ENCODE data around the gene TMEM163.

The TMEM163 gene

GRCh38 chr2:134435936-134436335 lies 282.9 kb downstream of the TMEM163 start:
- DNase-seq (ENCODE audit: low spot score), result no peak

GRCh38 chr2:134435505-134435904 lies 283.3 kb downstream of the TMEM163 start:
- no peak for DNase-seq (ENCODE audit: low spot score)

- DNase-seq (ENCODE audit: low spot score), result no peak
Measured at GRCh38 chr2:134433979-134434378, 284.8 kb downstream of the TMEM163 start.

- no peak for DNase-seq (ENCODE audit: low spot score)
Measured at GRCh38 chr2:134433469-134433868, 285.3 kb downstream of the TMEM163 start.

- no peak for DNase-seq (ENCODE audit: low spot score)
Measured at GRCh38 chr2:134432435-134432883, 286.3 kb downstream of the TMEM163 start.

DNA sequence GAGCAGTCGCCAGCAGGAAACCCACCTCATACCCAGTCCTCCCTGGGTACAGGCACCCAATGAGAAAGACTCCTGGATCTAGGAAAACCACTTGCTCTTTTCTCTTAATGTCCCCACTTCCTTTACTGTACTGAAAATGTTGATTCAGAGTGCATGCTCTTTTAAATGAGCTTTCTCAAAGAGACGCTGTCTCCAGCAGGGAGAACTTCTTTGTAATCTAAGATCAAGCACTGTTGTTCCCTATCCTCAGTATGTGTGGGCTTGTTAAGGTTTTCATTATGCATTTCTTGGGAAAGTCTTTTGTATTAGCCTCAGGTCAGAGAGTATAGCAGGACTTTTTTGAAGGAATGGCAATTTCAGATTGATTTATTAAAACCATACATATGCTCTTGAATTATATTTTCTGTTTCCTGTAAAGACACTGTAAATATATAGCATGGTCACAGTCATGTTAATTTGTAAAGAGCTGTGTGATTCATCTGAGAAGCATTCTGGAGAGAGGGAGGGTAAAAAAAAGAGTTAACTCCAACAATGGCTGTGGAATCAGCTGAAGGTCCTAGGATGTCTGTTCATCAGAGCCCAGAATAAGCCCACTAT lies 286.9 kb downstream of the TMEM163 start:
- no peak for DNase-seq (ENCODE audit: low spot score)

GRCh38 chr2:134429886-134430285 lies 288.9 kb downstream of the TMEM163 start:
- no peak for DNase-seq (ENCODE audit: low spot score)

- DNase-seq (ENCODE audit: low spot score), result no peak
Measured at GRCh38 chr2:134426721-134427120, 292.1 kb downstream of the TMEM163 start.

DNA sequence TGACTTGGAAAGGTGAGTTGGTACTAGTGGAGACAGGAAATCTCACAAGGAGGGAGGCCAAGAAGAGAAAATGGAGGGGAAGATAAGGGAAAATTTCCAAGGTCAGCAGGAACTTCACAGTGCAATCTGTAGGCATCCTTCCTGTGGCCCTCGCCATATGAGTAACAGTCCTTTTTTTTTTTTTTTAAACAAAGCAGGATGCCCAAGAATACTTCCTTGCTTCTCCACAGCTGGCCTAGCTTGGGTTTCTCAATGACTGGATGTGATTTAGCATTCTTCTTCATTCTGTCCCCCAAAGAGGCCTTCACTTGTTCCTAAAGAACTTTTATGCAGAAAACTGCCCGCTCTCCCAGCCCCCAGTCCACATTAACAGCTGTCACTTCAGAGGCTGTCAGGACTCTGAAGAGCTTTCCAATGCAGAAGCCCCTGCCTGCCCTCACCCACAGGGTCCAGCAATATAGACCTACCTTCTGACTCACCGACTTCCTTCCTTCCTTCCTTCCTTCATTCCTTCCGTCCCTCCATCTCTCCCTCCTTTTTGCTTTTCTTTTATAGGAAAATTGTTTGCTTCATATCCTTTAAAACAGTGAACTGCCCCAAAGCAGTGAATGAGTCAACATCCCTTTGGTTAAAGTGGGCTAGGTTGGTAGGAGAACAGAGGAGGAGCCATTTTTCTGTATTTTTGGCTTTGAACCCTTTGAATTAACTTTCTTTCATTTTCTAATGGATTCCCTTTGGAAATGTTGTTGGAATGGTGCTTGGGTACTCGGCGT lies 292.9 kb downstream of the TMEM163 start:
- DNase-seq (ENCODE audit: low spot score), result peak; percentile 63

DNA sequence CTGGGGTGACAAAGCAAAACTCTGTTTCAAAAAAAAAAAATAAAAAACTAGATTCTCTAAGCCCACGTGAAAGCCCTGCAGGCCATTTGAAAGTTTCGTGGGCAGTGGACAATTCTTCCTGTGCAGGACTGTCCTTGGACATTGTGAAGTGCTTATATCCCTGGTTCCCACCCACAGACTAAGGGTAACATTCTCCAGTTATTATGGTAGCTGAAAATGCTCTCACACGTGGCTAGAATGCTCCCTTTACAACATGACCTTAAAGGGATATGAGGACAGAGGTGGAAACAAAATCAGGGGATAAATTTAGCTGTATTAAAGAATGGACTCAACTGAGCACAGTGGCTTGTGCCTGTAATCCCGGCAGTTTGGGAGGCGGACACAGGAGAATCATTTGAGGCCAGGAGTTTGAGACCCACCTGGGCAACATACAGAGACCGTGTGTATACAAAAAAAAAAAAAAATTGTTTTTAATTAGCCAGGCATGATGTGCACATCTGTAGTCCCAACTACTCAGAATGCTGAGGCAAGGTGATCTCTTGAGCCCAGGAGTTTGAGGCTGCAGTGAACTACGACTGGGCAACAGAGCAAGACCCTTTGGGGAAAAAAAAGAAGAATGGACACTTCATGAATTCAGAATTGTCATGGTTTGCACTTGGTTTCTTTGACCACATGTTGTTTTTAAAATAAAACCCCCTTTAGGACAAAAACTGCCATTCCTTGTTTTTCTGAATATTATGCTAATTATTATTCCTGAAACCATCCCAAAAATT lies 297.1 kb downstream of the TMEM163 start:
- no peak for DNase-seq (ENCODE audit: low spot score)

DNA sequence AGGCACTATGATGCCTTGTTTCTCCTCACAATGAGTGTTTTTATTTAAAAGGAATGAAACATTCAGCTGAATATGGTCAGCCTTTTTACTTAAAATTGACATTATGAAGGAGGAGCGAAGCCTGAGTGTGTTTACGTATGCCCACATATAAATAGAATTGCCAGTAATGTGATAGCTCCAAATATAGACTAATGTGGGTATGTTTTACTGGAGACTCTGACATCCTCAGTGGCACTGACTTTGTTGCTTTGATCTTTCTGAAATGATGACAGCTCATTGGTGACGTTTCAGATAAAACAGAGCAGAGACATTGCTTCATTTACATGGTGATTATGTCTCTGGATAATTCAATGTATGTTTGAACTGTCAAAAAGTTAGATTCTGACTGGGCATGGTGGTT lies 297.9 kb downstream of the TMEM163 start:
- no peak for DNase-seq (ENCODE audit: low spot score)

DNA sequence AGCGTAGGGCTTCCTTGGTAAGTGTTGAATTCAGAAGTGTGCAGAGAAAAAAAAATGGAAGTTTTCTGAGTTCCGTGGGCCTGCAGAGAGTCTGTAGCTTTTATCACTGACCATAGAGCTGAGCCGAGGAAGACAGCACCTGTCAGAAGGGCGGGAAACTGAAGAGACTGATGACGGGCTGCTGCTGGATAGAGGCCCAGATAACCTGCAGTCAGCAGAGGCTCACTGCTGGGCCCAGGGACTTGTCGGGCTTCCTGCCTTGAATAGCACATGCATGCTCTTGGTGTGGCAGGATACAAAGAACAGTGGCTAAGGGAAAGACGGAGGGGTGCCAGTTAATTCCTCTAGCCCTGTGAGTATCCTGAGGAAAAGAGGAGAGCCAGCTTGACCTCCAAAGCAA lies 298.5 kb downstream of the TMEM163 start:
- DNase-seq (ENCODE audit: low spot score), result no peak

DNA sequence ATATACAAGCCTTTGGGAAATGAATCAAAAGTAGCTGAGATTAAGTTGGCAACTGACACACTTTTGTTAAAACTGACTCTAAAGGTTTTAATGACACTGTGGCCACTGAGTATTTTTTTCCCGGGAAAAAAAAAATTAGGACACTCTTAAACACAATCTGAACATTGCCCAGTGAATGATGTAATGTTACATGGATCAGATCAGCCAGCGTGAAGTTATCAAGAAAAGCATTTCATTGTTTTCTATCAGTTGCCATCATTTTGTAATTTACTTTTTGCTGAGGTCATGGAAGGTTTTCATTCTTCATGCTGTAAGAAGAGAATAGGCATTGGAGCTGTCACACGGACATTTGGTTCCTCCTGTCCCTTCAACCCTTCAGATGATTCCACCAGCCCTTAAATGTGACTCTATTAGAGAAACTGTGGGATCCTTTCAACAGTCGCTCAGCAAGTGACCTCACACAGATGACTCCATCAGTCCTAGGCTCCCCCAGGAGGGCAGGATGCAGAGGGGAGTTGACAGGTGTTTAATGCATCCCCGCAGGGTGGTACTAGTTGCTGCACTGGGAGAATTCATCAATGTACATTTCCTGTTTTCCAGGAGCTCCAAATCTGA lies 300.7 kb downstream of the TMEM163 start:
- no peak for DNase-seq (ENCODE audit: low spot score)

DNA sequence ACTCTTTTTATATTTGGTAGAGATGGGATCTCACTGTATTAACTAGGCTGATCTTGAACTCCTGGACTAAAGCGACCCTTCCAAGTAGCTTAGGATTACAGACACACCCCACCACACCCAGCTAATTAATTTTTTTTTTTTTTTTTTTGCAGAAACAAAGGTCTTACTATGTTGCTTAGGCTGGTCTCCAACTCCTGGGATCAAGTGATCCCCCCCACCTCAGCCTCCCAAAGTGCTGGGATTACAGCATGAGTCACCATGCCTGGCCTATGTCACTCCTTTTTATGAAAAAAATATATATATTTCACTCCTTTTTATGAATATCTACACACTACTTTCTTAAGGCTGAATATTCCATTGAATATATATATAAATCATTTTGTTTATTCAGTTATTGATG lies 302.2 kb downstream of the TMEM163 start:
- DNase-seq (ENCODE audit: low spot score), result no peak

DNA sequence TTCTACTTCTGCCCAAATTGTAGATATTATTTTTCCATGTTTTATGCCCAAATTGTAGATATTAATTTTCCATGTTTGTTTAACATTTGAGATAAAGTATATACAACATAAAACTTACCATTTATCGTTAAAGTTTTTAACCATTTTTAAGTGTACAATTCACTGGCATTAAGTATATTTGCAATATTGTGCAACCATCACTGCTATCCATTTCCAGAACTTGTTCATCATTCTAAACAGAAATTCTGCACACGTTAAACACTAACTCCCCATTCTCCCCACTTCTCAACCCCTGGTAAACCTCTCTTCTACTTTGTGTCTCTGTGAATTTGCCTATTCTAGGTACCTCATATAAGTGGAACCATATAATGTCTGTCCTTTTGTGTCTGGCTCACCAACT lies 302.8 kb downstream of the TMEM163 start:
- no peak for DNase-seq (ENCODE audit: low spot score)

- no peak for DNase-seq (ENCODE audit: low spot score)
Measured at GRCh38 chr2:134413912-134414311, 304.9 kb downstream of the TMEM163 start.

DNA sequence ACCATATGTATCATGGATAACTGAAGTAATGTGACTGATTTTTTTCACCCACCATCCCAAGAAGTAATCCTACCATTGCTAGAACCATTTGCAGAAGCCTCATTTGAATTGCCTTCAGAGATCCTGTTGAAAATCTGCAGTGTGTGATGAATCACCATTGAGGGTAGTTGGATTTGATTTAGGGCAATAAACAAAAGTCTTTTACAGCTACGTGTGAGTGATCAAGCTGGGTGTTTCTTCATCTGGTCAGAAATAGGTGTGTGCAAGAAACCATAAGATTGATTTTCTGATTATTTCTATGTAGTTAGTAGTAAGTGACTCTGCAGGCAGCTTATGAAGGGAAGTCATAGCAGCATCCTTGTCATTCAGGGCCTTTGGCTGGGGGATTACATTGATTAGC lies 305.4 kb downstream of the TMEM163 start:
- DNase-seq (ENCODE audit: low spot score), result no peak

DNA sequence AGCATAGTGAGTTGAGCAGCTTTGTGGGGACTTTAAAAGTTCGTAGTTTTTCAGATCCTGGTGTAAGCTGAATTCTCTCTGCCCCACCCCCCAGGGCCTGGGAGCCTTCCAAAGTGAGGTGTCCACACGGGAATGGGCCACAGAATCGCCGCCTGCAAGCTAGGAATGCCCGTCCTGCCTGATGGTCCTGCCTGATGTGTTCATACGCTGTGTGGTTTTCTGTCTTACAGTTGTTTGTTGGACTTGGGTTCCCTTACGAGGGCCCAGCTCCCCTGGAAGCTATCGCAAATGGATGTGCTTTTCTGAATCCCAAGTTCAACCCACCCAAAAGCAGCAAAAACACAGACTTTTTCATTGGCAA lies 306.2 kb downstream of the TMEM163 start:
- DNase-seq (ENCODE audit: low spot score), result no peak

DNA sequence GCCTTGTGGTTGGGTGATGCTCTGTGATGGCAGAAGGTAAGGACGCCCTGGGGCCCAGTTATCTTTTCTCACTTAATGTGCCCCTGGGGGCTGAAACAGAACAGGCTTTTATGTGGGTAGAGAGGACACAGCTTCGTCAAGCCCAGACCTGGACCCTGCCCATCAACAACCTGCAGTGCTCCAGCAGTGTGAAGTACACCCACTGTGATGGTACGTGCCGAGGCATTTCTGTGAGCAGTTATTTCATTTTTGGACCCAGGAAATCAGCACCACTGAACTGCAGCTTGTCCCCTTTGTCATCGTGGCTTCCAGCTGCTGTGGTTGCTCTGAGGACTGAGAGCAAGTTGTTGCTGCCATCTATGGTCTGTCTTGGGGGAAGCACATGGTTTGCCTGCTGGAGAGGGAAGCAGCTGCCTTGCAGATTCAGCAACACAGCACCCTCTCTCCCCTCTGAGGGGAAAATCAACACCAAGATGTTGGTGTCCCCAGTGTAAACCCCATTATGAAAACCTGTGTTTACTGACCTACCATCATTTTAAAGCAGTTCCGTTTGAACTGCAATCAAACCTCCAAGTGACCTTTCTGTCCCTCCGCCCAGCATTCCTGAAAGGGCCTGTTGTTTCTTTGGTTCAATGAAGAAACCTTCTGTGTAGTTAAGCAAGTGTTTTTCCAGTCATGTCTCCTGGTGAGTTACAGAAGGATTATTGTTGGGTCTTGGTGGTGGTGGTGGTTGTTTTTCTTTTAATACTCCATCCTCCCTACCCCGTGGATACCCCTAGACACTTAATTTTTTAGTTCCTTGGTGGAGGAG lies 306.8 kb downstream of the TMEM163 start:
- peak; percentile 61 for DNase-seq (ENCODE audit: low spot score)

DNA sequence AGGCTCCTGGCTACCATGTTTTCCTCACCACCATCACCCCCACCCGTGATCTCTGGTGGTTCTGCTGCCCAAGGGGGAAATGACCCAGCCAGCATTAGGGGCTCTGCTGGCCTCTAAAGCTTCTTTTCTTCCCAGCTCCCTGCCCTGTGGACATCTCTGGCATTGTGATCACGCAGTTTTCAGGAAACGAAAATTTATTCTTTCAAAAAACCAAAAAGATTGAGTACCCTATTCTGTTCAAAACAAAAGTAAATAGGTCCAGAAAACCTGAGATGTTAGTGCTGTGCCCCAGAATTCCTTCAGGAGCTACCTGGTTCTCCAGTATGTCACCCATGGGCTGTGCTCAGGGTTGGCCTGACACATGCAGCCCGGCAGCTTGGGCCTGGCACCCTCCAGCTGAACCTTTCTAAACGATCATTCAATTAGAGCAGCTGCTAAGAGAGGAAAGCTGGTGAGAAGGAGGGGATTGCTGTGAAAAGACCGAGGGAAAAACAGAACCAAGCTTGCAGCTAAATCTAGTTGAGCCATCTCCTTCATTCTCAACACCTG lies 307.4 kb downstream of the TMEM163 start:
- DNase-seq (ENCODE audit: low spot score), result no peak

GRCh38 chr2:134410831-134411231 lies 308.0 kb downstream of the TMEM163 start:
- DNase-seq (ENCODE audit: low spot score), result no peak

DNA sequence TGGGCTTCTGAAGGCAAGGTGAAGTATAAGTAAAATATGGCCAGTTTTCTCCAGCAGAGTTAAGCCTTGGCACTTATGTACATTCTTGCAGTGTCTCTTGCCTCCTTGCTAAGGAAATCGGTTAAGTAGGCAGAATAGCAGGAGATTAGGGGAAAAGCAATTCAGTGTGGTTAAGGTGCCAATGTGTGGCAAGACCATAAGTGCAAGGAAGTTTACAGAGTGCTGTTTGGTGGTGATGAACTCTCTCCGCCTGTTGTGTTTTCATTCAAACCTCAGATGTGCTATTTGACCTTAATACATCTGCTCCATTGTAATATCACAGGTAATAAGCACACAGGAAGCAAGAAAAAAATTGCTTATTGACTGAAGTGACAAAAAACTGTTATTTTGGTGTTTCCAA lies 308.8 kb downstream of the TMEM163 start:
- no peak for DNase-seq (ENCODE audit: low spot score)

Data from kidney capillary endothelial cell (primary cell).